HepG2 (cell line): ENCODE results near the gene DPY19L1. TPM values are rescaled to one million over a fixed set of nuclear protein-coding genes. Genes with fewer than 3 reads are reported as not detected.

Experiments
- ATF5 ChIP-seq: sonication (generic); formaldehyde crosslinking; IDR thresholded peaks from 2 replicates; pipeline ENCODE4 v1.4.0; 2020; ENCODE audit warnings: mild to moderate bottlenecking, low read depth, missing genetic modification reagents
- BCL6 ChIP-seq: IDR thresholded peaks from 2 replicates; pipeline ENCODE4 v1.6.1; 2016; ENCODE audit warnings: missing genetic modification reagents, missing compliant biosample characterization
- DNMT1 ChIP-seq: sonication (generic); formaldehyde crosslinking; IDR thresholded peaks from 2 replicates; pipeline ENCODE4 v1.5.1; 2020; ENCODE audit warnings: mild to moderate bottlenecking, missing genetic modification reagents
- HOXA7 ChIP-seq: sonication (generic); formaldehyde crosslinking; IDR thresholded peaks from 2 replicates; pipeline ENCODE4 v1.8.1; 2022; ENCODE audit warnings: mild to moderate bottlenecking, missing genetic modification reagents, moderate library complexity
- SIX1 ChIP-seq: sonication (generic); formaldehyde crosslinking; IDR thresholded peaks from 2 replicates; pipeline ENCODE4 v1.4.0; 2020; ENCODE audit warnings: missing genetic modification reagents, borderline replicate concordance
- SMARCE1 ChIP-seq: fragments of 450-650 bp; IDR thresholded peaks from 2 replicates; pipeline ENCODE4 v1.6.1; 2017; ENCODE audit warnings: borderline replicate concordance
- YEATS2 ChIP-seq: sonication (generic); formaldehyde crosslinking; IDR thresholded peaks from 2 replicates; pipeline ENCODE4 v1.4.0; 2020; ENCODE audit warnings: missing genetic modification reagents, borderline replicate concordance
- ZBTB39 ChIP-seq: sonication (generic); formaldehyde crosslinking; IDR thresholded peaks from 2 replicates; pipeline ENCODE4 v1.5.0; 2020; ENCODE audit warnings: missing genetic modification reagents
- ZNF639 ChIP-seq: conservative IDR thresholded peaks from 2 replicates; pipeline ENCODE4 v1.6.1; 2018; ENCODE audit warnings: missing genetic modification reagents
- ZNF800 ChIP-seq: sonication (generic); formaldehyde crosslinking; IDR thresholded peaks from 2 replicates; pipeline ENCODE4 v1.4.0; 2020; ENCODE audit warnings: missing genetic modification reagents
- ZNF878 ChIP-seq: sonication (generic); formaldehyde crosslinking; IDR thresholded peaks from 2 replicates; pipeline ENCODE4 v1.8.1; 2023; ENCODE audit warnings: mild to moderate bottlenecking, missing genetic modification reagents, moderate library complexity
- polyA plus RNA-seq, 8 experiments: library from polyadenylated mRNA; depleted of rRNA in 3 of 8; stranded (reverse) in 7 of 8; unstranded in 1 of 8; fragments of >200 nt; fragmentation: Illumina TruSeq in 4 of 8; extraction: Trizol in 4 of 8; gene quantifications; 2 replicates each; pipeline versions ENCODE4 v1.2.1 to v1.2.3, GENCODE V29; 2011 to 2016; ENCODE audit warnings: low read depth in 4 of 8, missing spikeins in 1 of 8, mixed read lengths in 1 of 8; ENCODE audit not compliant: insufficient read depth in 1 of 8
- total RNA-seq, 5 experiments: library from RNA; depleted of rRNA; stranded (reverse); fragments of >200 nt; fragmentation: Illumina TruSeq; extraction: Trizol; gene quantifications; 2 replicates each; pipeline ENCODE4 v1.2.3, GENCODE V29; 2016; ENCODE audit warnings: low read depth in 1 of 5
- TF ChIP-seq, protein P1 (sequence below): sonication (generic); formaldehyde crosslinking; IDR thresholded peaks from 2 replicates; pipeline ENCODE4 v1.5.0; 2020; ENCODE audit warnings: mild to moderate bottlenecking, missing genetic modification reagents, borderline replicate concordance
- TF ChIP-seq, protein P2 (sequence below): sonication (generic); IDR thresholded peaks from 2 replicates; pipeline ENCODE4 v1.6.1; 2016; ENCODE audit warnings: low read depth, borderline replicate concordance

DPY19L1 gene
- total and polyA plus RNA-seq, 2 of the 13 experiments (the other 11 are each of a cell fraction or from before 2014, with no cell fraction given): 18.9 to 32.6 TPM

GRCh38 chr7:35037526-35038341 lies 449 bp upstream of the DPY19L1 start (continued):
- TF ChIP-seq, protein P1, sequence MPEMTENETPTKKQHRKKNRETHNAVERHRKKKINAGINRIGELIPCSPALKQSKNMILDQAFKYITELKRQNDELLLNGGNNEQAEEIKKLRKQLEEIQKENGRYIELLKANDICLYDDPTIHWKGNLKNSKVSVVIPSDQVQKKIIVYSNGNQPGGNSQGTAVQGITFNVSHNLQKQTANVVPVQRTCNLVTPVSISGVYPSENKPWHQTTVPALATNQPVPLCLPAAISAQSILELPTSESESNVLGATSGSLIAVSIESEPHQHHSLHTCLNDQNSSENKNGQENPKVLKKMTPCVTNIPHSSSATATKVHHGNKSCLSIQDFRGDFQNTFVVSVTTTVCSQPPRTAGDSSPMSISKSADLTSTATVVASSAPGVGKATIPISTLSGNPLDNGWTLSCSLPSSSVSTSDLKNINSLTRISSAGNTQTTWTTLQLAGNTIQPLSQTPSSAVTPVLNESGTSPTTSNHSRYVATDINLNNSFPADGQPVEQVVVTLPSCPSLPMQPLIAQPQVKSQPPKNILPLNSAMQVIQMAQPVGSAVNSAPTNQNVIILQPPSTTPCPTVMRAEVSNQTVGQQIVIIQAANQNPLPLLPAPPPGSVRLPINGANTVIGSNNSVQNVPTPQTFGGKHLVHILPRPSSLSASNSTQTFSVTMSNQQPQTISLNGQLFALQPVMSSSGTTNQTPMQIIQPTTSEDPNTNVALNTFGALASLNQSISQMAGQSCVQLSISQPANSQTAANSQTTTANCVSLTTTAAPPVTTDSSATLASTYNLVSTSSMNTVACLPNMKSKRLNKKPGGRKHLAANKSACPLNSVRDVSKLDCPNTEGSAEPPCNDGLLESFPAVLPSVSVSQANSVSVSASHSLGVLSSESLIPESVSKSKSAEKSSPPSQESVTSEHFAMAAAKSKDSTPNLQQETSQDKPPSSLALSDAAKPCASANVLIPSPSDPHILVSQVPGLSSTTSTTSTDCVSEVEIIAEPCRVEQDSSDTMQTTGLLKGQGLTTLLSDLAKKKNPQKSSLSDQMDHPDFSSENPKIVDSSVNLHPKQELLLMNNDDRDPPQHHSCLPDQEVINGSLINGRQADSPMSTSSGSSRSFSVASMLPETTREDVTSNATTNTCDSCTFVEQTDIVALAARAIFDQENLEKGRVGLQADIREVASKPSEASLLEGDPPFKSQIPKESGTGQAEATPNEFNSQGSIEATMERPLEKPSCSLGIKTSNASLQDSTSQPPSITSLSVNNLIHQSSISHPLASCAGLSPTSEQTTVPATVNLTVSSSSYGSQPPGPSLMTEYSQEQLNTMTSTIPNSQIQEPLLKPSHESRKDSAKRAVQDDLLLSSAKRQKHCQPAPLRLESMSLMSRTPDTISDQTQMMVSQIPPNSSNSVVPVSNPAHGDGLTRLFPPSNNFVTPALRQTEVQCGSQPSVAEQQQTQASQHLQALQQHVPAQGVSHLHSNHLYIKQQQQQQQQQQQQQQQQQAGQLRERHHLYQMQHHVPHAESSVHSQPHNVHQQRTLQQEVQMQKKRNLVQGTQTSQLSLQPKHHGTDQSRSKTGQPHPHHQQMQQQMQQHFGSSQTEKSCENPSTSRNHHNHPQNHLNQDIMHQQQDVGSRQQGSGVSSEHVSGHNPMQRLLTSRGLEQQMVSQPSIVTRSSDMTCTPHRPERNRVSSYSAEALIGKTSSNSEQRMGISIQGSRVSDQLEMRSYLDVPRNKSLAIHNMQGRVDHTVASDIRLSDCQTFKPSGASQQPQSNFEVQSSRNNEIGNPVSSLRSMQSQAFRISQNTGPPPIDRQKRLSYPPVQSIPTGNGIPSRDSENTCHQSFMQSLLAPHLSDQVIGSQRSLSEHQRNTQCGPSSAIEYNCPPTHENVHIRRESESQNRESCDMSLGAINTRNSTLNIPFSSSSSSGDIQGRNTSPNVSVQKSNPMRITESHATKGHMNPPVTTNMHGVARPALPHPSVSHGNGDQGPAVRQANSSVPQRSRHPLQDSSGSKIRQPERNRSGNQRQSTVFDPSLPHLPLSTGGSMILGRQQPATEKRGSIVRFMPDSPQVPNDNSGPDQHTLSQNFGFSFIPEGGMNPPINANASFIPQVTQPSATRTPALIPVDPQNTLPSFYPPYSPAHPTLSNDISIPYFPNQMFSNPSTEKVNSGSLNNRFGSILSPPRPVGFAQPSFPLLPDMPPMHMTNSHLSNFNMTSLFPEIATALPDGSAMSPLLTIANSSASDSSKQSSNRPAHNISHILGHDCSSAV (CRISPR knock-in tag): no peak
- no peak for TF ChIP-seq SIX1 (CRISPR knock-in tag)
- TF ChIP-seq ZNF878 (CRISPR knock-in tag): no peak
- TF ChIP-seq ATF5 (CRISPR knock-in tag): no peak
- TF ChIP-seq, protein P2, sequence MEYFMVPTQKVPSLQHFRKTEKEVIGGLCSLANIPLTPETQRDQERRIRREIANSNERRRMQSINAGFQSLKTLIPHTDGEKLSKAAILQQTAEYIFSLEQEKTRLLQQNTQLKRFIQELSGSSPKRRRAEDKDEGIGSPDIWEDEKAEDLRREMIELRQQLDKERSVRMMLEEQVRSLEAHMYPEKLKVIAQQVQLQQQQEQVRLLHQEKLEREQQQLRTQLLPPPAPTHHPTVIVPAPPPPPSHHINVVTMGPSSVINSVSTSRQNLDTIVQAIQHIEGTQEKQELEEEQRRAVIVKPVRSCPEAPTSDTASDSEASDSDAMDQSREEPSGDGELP: no peak
- TF ChIP-seq YEATS2: no peak
- no peak for TF ChIP-seq DNMT1 (CRISPR knock-in tag)
- TF ChIP-seq ZBTB39 (CRISPR knock-in tag): no peak
- no peak for TF ChIP-seq HOXA7 (CRISPR knock-in tag)
- TF ChIP-seq SMARCE1: no peak
- no peak; the same call in 1 of the 2 replicates for TF ChIP-seq ZNF639 (CRISPR knock-in tag)
- TF ChIP-seq BCL6 (CRISPR knock-in tag): no peak
- peak; percentile 99 for TF ChIP-seq ZNF800 (CRISPR knock-in tag)
